Calu3 (cell line): ENCODE data around the gene SLC30A1. TPM values are rescaled to one million over a fixed set of nuclear protein-coding genes. Genes with fewer than 3 reads are reported as not detected.

Experiments
- BruUV-seq: library from RNA; stranded (reverse); fragments of 400-500 nt; replicated peaks from 2 replicates; lab custom pipeline; 2021; lab: Mats Ljungman, UMichigan
- CTCF ChIA-PET: fragments of 300-600 bp; sonication (Branson Sonifier 250); formaldehyde crosslinking; loops from one replicate; lab custom pipeline; 2022; ENCODE audit warnings: antibody characterized with exemption; lab: Charles Lee
- DNase-seq: peaks from one replicate; pipeline ENCODE4 v3.0.0; 2022
- H3K27ac Mint-ChIP-seq: one replicate; pipeline ENCODE4 v1.8.0; 2022; ENCODE audit warnings: mixed read lengths; ENCODE audit not compliant: unreplicated experiment
- H3K27me3 Mint-ChIP-seq: one replicate; pipeline ENCODE4 v1.8.0; 2022; ENCODE audit warnings: mixed read lengths; ENCODE audit not compliant: unreplicated experiment
- H3K36me3 Mint-ChIP-seq: one replicate; pipeline ENCODE4 v1.8.0; 2022; ENCODE audit warnings: mild to moderate bottlenecking, moderate library complexity, mixed read lengths; ENCODE audit not compliant: insufficient read depth, unreplicated experiment
- H3K4me1 Mint-ChIP-seq: one replicate; pipeline ENCODE4 v1.8.0; 2022; ENCODE audit warnings: mild to moderate bottlenecking, low read depth, mixed read lengths; ENCODE audit not compliant: unreplicated experiment
- H3K4me3 Mint-ChIP-seq: one replicate; pipeline ENCODE4 v1.8.0; 2022; ENCODE audit warnings: mild to moderate bottlenecking, low read depth, moderate library complexity, mixed read lengths; ENCODE audit not compliant: unreplicated experiment
- H3K9me3 Mint-ChIP-seq: one replicate; pipeline ENCODE4 v1.8.0; 2022; ENCODE audit warnings: low read depth, mixed read lengths; ENCODE audit not compliant: unreplicated experiment
- CTCF ChIP-seq: fragments of 200-600 bp; IDR thresholded peaks from one replicate; pipeline ENCODE4 v1.8.0; 2022; ENCODE audit warnings: antibody characterized with exemption; ENCODE audit not compliant: unreplicated experiment
- intact Hi-C: fragments of 100-400 bp; cut with micrococcal nuclease; formaldehyde crosslinking; loops from one replicate; pipeline ENCODE4 v1.10.0; 2022; ENCODE audit not compliant: unreplicated experiment
- total RNA-seq: library from RNA; stranded (reverse); gene quantifications from 2 replicates; pipeline ENCODE4 v1.2.3, GENCODE V29; 2022

The SLC30A1 gene
- total RNA-seq, 1 experiment from 2014 or later, result 15.5 TPM

DNA sequence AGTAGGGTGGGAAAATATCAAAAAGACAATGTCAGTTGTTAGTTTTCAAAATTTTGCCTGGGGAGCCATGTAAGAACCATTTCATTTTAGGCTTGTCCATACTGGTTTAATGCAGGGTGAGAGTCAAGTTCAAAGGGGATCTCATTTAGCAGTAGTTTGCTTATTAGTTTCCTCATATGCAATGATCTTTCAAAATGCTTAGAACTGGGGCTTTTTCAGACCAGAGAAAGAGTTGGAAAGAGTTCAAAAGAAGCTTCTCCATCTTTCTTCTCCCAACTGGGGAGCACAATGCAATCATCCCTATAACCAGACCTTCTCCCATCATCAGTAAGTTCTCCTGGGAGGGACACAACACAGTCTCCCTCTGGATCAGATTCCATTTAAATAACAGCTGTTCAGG lies 16.5 kb upstream of the SLC30A1 start:
- Mint-ChIP-seq H3K27ac (no peak overlapping the region), H3K27me3 (no peaks in the 10 kb centered on the region)
- no TSS peak for BruUV-seq

GRCh38 chr1:211591980-211592493 lies 13.1 kb upstream of the SLC30A1 start:
- Mint-ChIP-seq H3K36me3 (no peaks in the 10 kb centered on the region), H3K27ac (no peak overlapping the region), H3K9me3 (no peaks in the 10 kb centered on the region), H3K4me1 (peaks cover 20% of the 10 kb centered on the region), H3K27me3 (no peaks in the 10 kb centered on the region), H3K4me3 (no peak overlapping the region)
- CTCF ChIA-PET, result interaction anchor here (0.7 kb wide), 2 partner anchors 8 to 11 kb away, joined by 3 to 4 read pairs; no protein-coding TSS in a partner anchor
- TF ChIP-seq CTCF, result no peak
- intact Hi-C loops, result no loop called here
- no TSS peak for BruUV-seq
- DNase-seq, result no peak

More for the DNA sequence above, 16.5 kb upstream of the SLC30A1 start:
- Mint-ChIP-seq H3K4me1 (peaks cover 12% of the 10 kb centered on the region), H3K36me3 (no peaks in the 10 kb centered on the region), H3K9me3 (no peaks in the 10 kb centered on the region), H3K4me3 (no peak overlapping the region)
- no peak for DNase-seq
- no peak for TF ChIP-seq CTCF
- intact Hi-C loops, result no loop called here
- CTCF ChIA-PET, result no interaction called here

- Mint-ChIP-seq H3K4me3 (no peak overlapping the region), H3K4me1 (peaks cover 20% of the 10 kb centered on the region), H3K27ac (no peak overlapping the region), H3K36me3 (no peaks in the 10 kb centered on the region), H3K9me3 (no peaks in the 10 kb centered on the region), H3K27me3 (no peaks in the 10 kb centered on the region)
- BruUV-seq, result no TSS peak
- CTCF ChIA-PET, result interaction anchor here (0.6 kb wide), 1 partner anchor 197 kb away, joined by 6 read pairs; no protein-coding TSS in a partner anchor
- no peak for TF ChIP-seq CTCF
- intact Hi-C loops, result no loop called here
- peak; percentile 54 for DNase-seq
Observed at GRCh38 chr1:211589782-211590721, 11.1 kb upstream of the SLC30A1 start.

- Mint-ChIP-seq H3K36me3 (no peaks in the 10 kb centered on the region), H3K27ac (no peak overlapping the region), H3K4me3 (no peak overlapping the region), H3K27me3 (no peaks in the 10 kb centered on the region), H3K4me1 (peaks cover 20% of the 10 kb centered on the region), H3K9me3 (no peaks in the 10 kb centered on the region)
- BruUV-seq, result no TSS peak
- intact Hi-C loops, result no loop called here
- CTCF ChIA-PET, result interaction anchor here (0.9 kb wide), 1 partner anchor 55 kb away, joined by 3 read pairs; no protein-coding TSS in a partner anchor
- no peak for DNase-seq
- TF ChIP-seq CTCF, result no peak
Observed at GRCh38 chr1:211588711-211589110, 9.8 kb upstream of the SLC30A1 start.
